A549 (cell line): ENCODE measurements around the gene GRM4.

Source experiments
- CEBPB ChIP-seq, 2 experiments: fragments of >200 bp in 1 of 2; sonication (Bioruptor Twin) in 1 of 2; formaldehyde crosslinking in 1 of 2; IDR thresholded peaks; 2 replicates each; pipeline ENCODE4 v1.6.1; 2012 to 2016
- CTCF ChIP-seq: fragments of >200 bp; sonication (Bioruptor Twin); formaldehyde crosslinking; IDR thresholded peaks from 3 replicates; pipeline ENCODE4 v1.5.1; 2016
- KDM1A ChIP-seq: fragments of 200-600 bp; sonication (generic); IDR thresholded peaks from 2 replicates; pipeline ENCODE4 v1.6.1; 2016; ENCODE audit warnings: low read depth, mild to moderate bottlenecking
- MAX ChIP-seq: IDR thresholded peaks from 2 replicates; pipeline ENCODE4 v1.6.1; 2012
- NR3C1 ChIP-seq: fragments of >200 bp; sonication (Bioruptor Twin); formaldehyde crosslinking; IDR thresholded peaks from 3 replicates; pipeline ENCODE4 v1.6.1; 2017
- POLR2A ChIP-seq: IDR thresholded peaks from 2 replicates; pipeline ENCODE4 v1.6.1; 2012; ENCODE audit warnings: mild to moderate bottlenecking, low read length
- RFX5 ChIP-seq: fragments of 450-650 bp; IDR thresholded peaks from 2 replicates; pipeline ENCODE4 v1.7.1; 2014; ENCODE audit warnings: antibody characterized with exemption, mild to moderate bottlenecking, moderate library complexity
- RNF2 ChIP-seq: fragments of 200-600 bp; sonication (generic); IDR thresholded peaks from 2 replicates; pipeline ENCODE4 v1.6.1; 2016; ENCODE audit warnings: low read depth, mild to moderate bottlenecking, antibody characterized with exemption, moderate library complexity, borderline replicate concordance
- ZC3H11A ChIP-seq: fragments of 450-650 bp; IDR thresholded peaks from 2 replicates; pipeline ENCODE4 v1.6.1; 2014; ENCODE audit warnings: antibody characterized with exemption, mild to moderate bottlenecking
- TF ChIP-seq, protein P1 (sequence below): fragments of 450-650 bp; IDR thresholded peaks from 2 replicates; pipeline ENCODE4 v1.6.1; 2014; ENCODE audit warnings: antibody characterized with exemption

DNA sequence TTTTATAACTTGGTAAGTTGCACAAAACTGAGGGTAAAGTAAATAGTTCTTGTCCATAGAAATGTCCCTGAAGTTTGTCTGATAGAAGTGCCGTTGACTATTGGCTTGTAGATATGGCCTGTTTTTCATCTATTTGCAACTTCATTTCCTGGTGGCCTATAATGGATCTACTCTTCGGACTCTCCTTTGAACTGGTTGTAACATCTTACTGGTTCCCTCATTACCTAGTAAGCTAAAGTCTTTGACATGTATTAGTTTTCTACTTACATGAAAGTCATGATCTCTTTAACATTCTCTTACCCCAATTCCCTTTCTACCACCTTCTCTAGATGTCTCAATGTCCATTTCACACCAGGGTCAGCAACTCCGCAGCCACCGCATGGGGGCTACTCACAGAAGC lies 146.3 kb downstream of the GRM4 start:
- no peak for TF ChIP-seq CTCF
- TF ChIP-seq MAX: no peak
- TF ChIP-seq KDM1A: no peak
- TF ChIP-seq CEBPB (IDR thresholded peaks at IDR 0.05): no peak
- TF ChIP-seq RFX5: no peak
- no peak for TF ChIP-seq ZC3H11A
- no peak for TF ChIP-seq POLR2A
- no peak for TF ChIP-seq NR3C1
- no peak for TF ChIP-seq RNF2
- TF ChIP-seq, protein P1, sequence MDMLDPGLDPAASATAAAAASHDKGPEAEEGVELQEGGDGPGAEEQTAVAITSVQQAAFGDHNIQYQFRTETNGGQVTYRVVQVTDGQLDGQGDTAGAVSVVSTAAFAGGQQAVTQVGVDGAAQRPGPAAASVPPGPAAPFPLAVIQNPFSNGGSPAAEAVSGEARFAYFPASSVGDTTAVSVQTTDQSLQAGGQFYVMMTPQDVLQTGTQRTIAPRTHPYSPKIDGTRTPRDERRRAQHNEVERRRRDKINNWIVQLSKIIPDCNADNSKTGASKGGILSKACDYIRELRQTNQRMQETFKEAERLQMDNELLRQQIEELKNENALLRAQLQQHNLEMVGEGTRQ: no peak
